Measurements from ENCODE around the gene RAD51B. TPM values are rescaled to one million over a fixed set of nuclear protein-coding genes. Genes with fewer than 3 reads are reported as not detected.

Gene RAD51B
- total and polyA plus RNA-seq, 9 of the 15 experiments (the other 6 are each of a cell fraction or from before 2014, with no cell fraction given) = 8.5 to 17.3 (median 11.3) TPM

- CTCF ChIA-PET (ENCODE audit: low intra/inter-chr PET ratio) = no interaction called here
- TF ChIP-seq ZNF511 (CRISPR knock-in tag; IDR thresholded peaks at IDR 0.05) (no peak), TRIM25 (IDR thresholded peaks at IDR 0.05; ENCODE audit: borderline replicate concordance) (no peak), XRCC3 (IDR thresholded peaks at IDR 0.05) (no peak), MTA1 (IDR thresholded peaks at IDR 0.05; ENCODE audit: borderline replicate concordance) (no peak), SPI1 (IDR thresholded peaks at IDR 0.05; ENCODE audit: borderline replicate concordance, low read depth, low read length) (no peak), ZNF668 (CRISPR knock-in tag; IDR thresholded peaks at IDR 0.05) (no peak), SIX5 (IDR thresholded peaks at IDR 0.05; ENCODE audit: borderline replicate concordance in 1 of 2, insufficient read depth in 1 of 2, low read depth in 1 of 2, low read length in 2 of 2) (no peak), NKRF (IDR thresholded peaks at IDR 0.05; ENCODE audit: borderline replicate concordance) (no peak), E2F8 (IDR thresholded peaks at IDR 0.05; ENCODE audit: low read depth, partially characterized antibody) (no peak), POLR2H (tag; IDR thresholded peaks at IDR 0.05; ENCODE audit: low read depth) (no peak), MTA3 (IDR thresholded peaks at IDR 0.05; ENCODE audit: borderline replicate concordance) (no peak), ATF2 (CRISPR knock-in tag; IDR thresholded peaks at IDR 0.05) (no peak), ZNF316 (IDR thresholded peaks at IDR 0.05) (no peak)
Observed at GRCh38 chr14:68657300-68658028, 837.9 kb downstream of the RAD51B start.

More at GRCh38 chr14:68657300-68658028, 837.9 kb downstream of the RAD51B start:
- in situ Hi-C loops (cut with MboI) (no loop called here), intact Hi-C loops (cut with micrococcal nuclease) (no loop called here)
- Histone ChIP-seq H3K9ac (ENCODE audit: insufficient read depth in 1 of 2, low read depth in 2 of 2, low read length in 2 of 2) (no peak overlapping the region), H3K79me2 (ENCODE audit: control insufficient read depth, insufficient read depth, low read length) (no peaks in the 10 kb centered on the region), H3K9me3 (replicated peaks; ENCODE audit: control insufficient read depth, insufficient read depth, low read depth, low read length) (no peaks in the 10 kb centered on the region), H3K9me1 (ENCODE audit: control insufficient read depth, insufficient read depth, low read length) (no peaks in the 10 kb centered on the region), H3K4me1 (replicated peaks in 1 of 2; ENCODE audit: control insufficient read depth in 2 of 2, insufficient read depth in 2 of 2, low read length in 2 of 2) (peaks cover 0 to under 1% of the 10 kb centered on the region in 2 experiments; a peak in 3 of 5 replicates), H3K27me3 (ENCODE audit: control insufficient read depth in 2 of 2, insufficient read depth in 2 of 2, low read length in 2 of 2) (peaks cover 0 to 6% of the 10 kb centered on the region in 2 experiments; a peak in 1 of 5 replicates), H3K36me3 (ENCODE audit: control insufficient read depth, insufficient read depth, low read length) (no peaks in the 10 kb centered on the region), H3K4me3 (no peak overlapping the region), H3K27ac (ENCODE audit: extremely low read depth, low read depth, low read length) (no peak overlapping the region), H2AFZ (ENCODE audit: low read depth, low read length) (no peak overlapping the region), H4K20me1 (replicated peaks; ENCODE audit: control insufficient read depth, insufficient read depth, low read length) (no peaks in the 10 kb centered on the region), H3K4me2 (ENCODE audit: insufficient read depth, low read length) (no peak overlapping the region)
- FAIRE-seq (no peak), DNase-seq (ENCODE audit: extremely low read depth in 1 of 4, low spot score in 3 of 4) (no peak), ATAC-seq (no peak)
- 47% methylated on average over 4 of the region's 4 CpGs for WGBS (ENCODE audit: insufficient coverage, low coverage, missing lambda C conversion rate)
- BruUV-seq (replicated peaks) = no TSS peak
- POLR2A ChIA-PET = interaction anchor here (0.6 to 0.8 kb wide), 4 partner anchors 19 to 128 kb away, joined by 3 to 5 read pairs (median 3); no protein-coding TSS in a partner anchor

All from K562 (cell line).